DMS114 treated with DMSO at 0.1 percent for 48 hours (cell line): Measurements from ENCODE around the gene GALNT3.

Source experiments
- DNase-seq: peaks from one replicate; lab custom pipeline; 2025; ENCODE audit not compliant: unreplicated experiment; lab: John Stamatoyannopoulos, UW

Gene GALNT3

GRCh38 chr2:165746501-165746900 is 47.5 kb downstream of the GALNT3 start:
- DNase-seq, result no peak

- no peak for DNase-seq
Measured at GRCh38 chr2:165745916-165746315, 48.1 kb downstream of the GALNT3 start.

GRCh38 chr2:165743442-165743841 is 50.6 kb downstream of the GALNT3 start:
- no peak for DNase-seq

GRCh38 chr2:165725421-165725820 is 68.6 kb downstream of the GALNT3 start:
- DNase-seq, result no peak

- DNase-seq, result no peak
Measured at GRCh38 chr2:165720511-165720910, 73.5 kb downstream of the GALNT3 start.

- DNase-seq, result no peak
Measured at GRCh38 chr2:165718610-165719210, 75.3 kb downstream of the GALNT3 start.

GRCh38 chr2:165716091-165716490 is 78.0 kb downstream of the GALNT3 start:
- no peak for DNase-seq

GRCh38 chr2:165706960-165707487 is 87.0 kb downstream of the GALNT3 start:
- no peak for DNase-seq

GRCh38 chr2:165701147-165701546 is 92.9 kb downstream of the GALNT3 start:
- no peak for DNase-seq

GRCh38 chr2:165700531-165700930 is 93.5 kb downstream of the GALNT3 start:
- DNase-seq, result no peak

- DNase-seq, result no peak
Measured at GRCh38 chr2:165699946-165700345, 94.1 kb downstream of the GALNT3 start.

GRCh38 chr2:165698444-165698884 is 95.6 kb downstream of the GALNT3 start:
- DNase-seq, result peak; percentile 6

- DNase-seq, result no peak
Measured at GRCh38 chr2:165697748-165698443, 96.2 kb downstream of the GALNT3 start.
